Heart right ventricle (tissue), 16 donors: ENCODE results near the gene RASAL2. TPM values are rescaled to one million over a fixed set of nuclear protein-coding genes. Genes with fewer than 3 reads are reported as not detected.

ENCODE experiments used
- ATAC-seq, 8 donors: fragments of 200-7000 bp; cut with Tn5 transposase; one replicate each; pipeline ENCODE4 v1.9.1; 2020; ENCODE audit warnings: mild to moderate bottlenecking in 8 of 8, moderate library complexity in 8 of 8, moderate number of reproducible peaks in 1 of 8
- DNase-seq, 2 donors: peaks; one replicate each; pipeline ENCODE4 v3.0.0-alpha.2; 2020
- H3K27ac ChIP-seq, 10 donors: fragments of 200-600 bp; sonication (generic) in 2 of 10; one replicate each; pipeline versions ENCODE4 v1.5.0 to v1.8.0; 2020 to 2022; ENCODE audit warnings: mild to moderate bottlenecking in 3 of 10
- H3K27me3 ChIP-seq, 7 donors: fragments of 200-600 bp; one replicate each; pipeline ENCODE4 v1.8.0; 2021 to 2022; ENCODE audit warnings: mild to moderate bottlenecking in 2 of 7
- H3K36me3 ChIP-seq, 9 donors: fragments of 200-600 bp; sonication (generic) in 1 of 9; one replicate each; pipeline versions ENCODE4 v1.5.0 to v1.8.0; 2020 to 2022; ENCODE audit warnings: mild to moderate bottlenecking in 2 of 9
- H3K4me1 ChIP-seq, 9 donors: fragments of 200-600 bp; sonication (generic) in 1 of 9; one replicate each; pipeline versions ENCODE4 v1.5.0 to v1.8.0; 2020 to 2022; ENCODE audit warnings: mild to moderate bottlenecking in 4 of 9
- H3K4me3 ChIP-seq, 10 donors: fragments of 200-600 bp; sonication (generic) in 2 of 10; one replicate each; pipeline versions ENCODE4 v1.5.0 to v1.8.0; 2020 to 2022; ENCODE audit warnings: mild to moderate bottlenecking in 7 of 10, moderate library complexity in 2 of 10
- H3K9me3 ChIP-seq, 11 donors: fragments of 200-600 bp in 10 of 11; sonication (generic) in 2 of 11; one replicate each; pipeline versions ENCODE4 v1.5.0 to v1.8.0; 2013 to 2022; ENCODE audit warnings: mild to moderate bottlenecking in 2 of 11, control low read depth in 1 of 11, moderate library complexity in 1 of 11
- CTCF ChIP-seq, 9 donors: fragments of 200-600 bp; sonication (generic) in 2 of 9; IDR thresholded peaks; one replicate each; pipeline versions ENCODE4 v1.5.0 to v1.8.0; 2021 to 2022; ENCODE audit warnings: antibody characterized with exemption in 9 of 9, mild to moderate bottlenecking in 5 of 9, moderate library complexity in 1 of 9
- WGBS, 2 donors: extraction: QIAGEN DNeasy Blood & Tissue Kit; methylation state at CpG; one replicate each; pipeline ENCODE4 v1.1.7; 2013; ENCODE audit warnings: inconsistent platforms in 1 of 2; 5-methylcytosine and 5-hydroxymethylcytosine counted together
- intact Hi-C, 10 donors: fragments of 100-400 bp; cut with DNase I; formaldehyde crosslinking; loops; one replicate each; pipeline versions ENCODE4 v1.11.1 to v1.14.2; 2022
- polyA plus RNA-seq, 2 donors: library from polyadenylated mRNA; stranded (reverse); fragments of 200-250 nt; gene quantifications; one replicate each; pipeline ENCODE4 v1.2.3, GENCODE V29; 2013
- total RNA-seq, 10 donors: library from RNA; stranded (reverse); fragmentation: NEBNext Ultra II Directional in 3 of 10; extraction: Animal tissue kit (Norgen Biotek cat#: 25700) in 3 of 10; gene quantifications; one replicate each; pipeline versions ENCODE4 v1.2.1 to v1.2.4, GENCODE V29; 2021 to 2023
- donor health status: Arrhythmogenic right ventricular cardiomyopathy.
- donor health status: ischemic (EF 13 %, LVEDD 7.1; RV severe dilation, severe dysfunction).
- donor health status: healthy with polysubstance abuse.
- donor health status: DM: no; HTN: yes; CAD: no.
- donor health status: DM: no; HTN: no; CAD: no.
- donor health status: ischemic (EF 25% LVEDD 6.9; RV normal size, moderate dysfunction).
- donor health status: ischemic (EF 25% LVEDD 5.7; RV mildly dilated, moderate dysfunction).
- donor health status: healthy.
- donor health status: DM: yes; HTN: yes; CAD: no.
- donor health status: Ischemic cardiomyopathy.
- donor health status: ischemic (EF 35%, LVEDD 5.7; RV mildly dilated, moderate dysfunction).
- donor health status: nonischemic (EF 11% LVEDD 7.7; RV severe dilation, severe dysfunction).
- donor health status: DM: yes; HTN: yes; CAD: no.
- donor health status: PGD.
- donor health status: ischemic (EF 29% LVEDD 5.4; RV normal size, mild dysfunction).
- donor health status: nonischemic (EF 23%, LVEDD 6.1; RV moderate dilation, normal function).

RASAL2 gene
- total and polyA plus RNA-seq, 12 donors: 3.5 to 59.8 (median 36.2) TPM

- Histone ChIP-seq H3K27ac (no peak overlapping the region), H3K4me1 (peaks cover 0 to 10% (median 3%) of the 10 kb centered on the region in 9 donors), H3K9me3 (no peaks in the 10 kb centered on the region), H3K4me3 (no peak overlapping the region), H3K36me3 (no peaks in the 10 kb centered on the region), H3K27me3 (no peaks in the 10 kb centered on the region)
- TF ChIP-seq CTCF (IDR thresholded peaks at IDR 0.05): no peak
- ATAC-seq (no peak), DNase-seq (no peak)
- intact Hi-C loops: loop anchor here in 4 of 10 donors (5.0 to 10.0 kb wide), 3 partner anchors 218 to 474 kb away; no protein-coding TSS in a partner anchor
- WGBS, 2 donors: 85 to 87% methylated on average over 3 of the region's 3 CpGs
These were observed 436.6 kb downstream of the RASAL2 start for GRCh38 chr1:178530502-178530901.

GRCh38 chr1:178531887-178532286, 438.0 kb downstream of the RASAL2 start:
- intact Hi-C loops: loop anchor here in 5 of 10 donors (2.0 to 10.0 kb wide), 4 partner anchors 219 to 473 kb away; no protein-coding TSS in a partner anchor
- Histone ChIP-seq H3K4me3 (no peak overlapping the region), H3K27ac (no peak overlapping the region), H3K36me3 (no peaks in the 10 kb centered on the region), H3K27me3 (no peaks in the 10 kb centered on the region), H3K4me1 (peaks cover 0 to 20% (median 5%) of the 10 kb centered on the region in 9 donors), H3K9me3 (no peaks in the 10 kb centered on the region)
- no peak for TF ChIP-seq CTCF (IDR thresholded peaks at IDR 0.05)
- DNase-seq: no peak
- peak in 5 of 8 donors; percentile 6 to 48 (median 19) for ATAC-seq
- WGBS, 2 donors: 43 to 48% methylated on average over 10 of the region's 10 CpGs

- Histone ChIP-seq H3K36me3 (no peaks in the 10 kb centered on the region), H3K4me3 (no peak overlapping the region), H3K9me3 (no peaks in the 10 kb centered on the region), H3K27me3 (no peaks in the 10 kb centered on the region), H3K27ac (no peak overlapping the region), H3K4me1 (peaks cover 0 to 24% (median 9%) of the 10 kb centered on the region in 9 donors)
- WGBS, 2 donors: 20 to 21% methylated on average over 13 of the region's 13 CpGs
- intact Hi-C loops: loop anchor here in 5 of 10 donors (2.0 to 10.0 kb wide), 4 partner anchors 220 to 472 kb away; no protein-coding TSS in a partner anchor
- peak; percentile 51 to 78 (median 64) for ATAC-seq
- TF ChIP-seq CTCF (IDR thresholded peaks at IDR 0.05): peak; percentile 81 to 95 (median 91)
- peak; percentile 80 to 86 for DNase-seq
These were observed 438.5 kb downstream of the RASAL2 start for GRCh38 chr1:178532392-178532791.

- H3K27ac ChIP-seq: no peak overlapping the region
- 70 to 77% methylated on average over 9 of the region's 9 CpGs for WGBS, 2 donors
- ATAC-seq (no peak), DNase-seq (no peak)
- H3K27me3 ChIP-seq: no peaks in the 10 kb centered on the region
- H3K9me3 ChIP-seq: no peaks in the 10 kb centered on the region
- H3K4me1 ChIP-seq: peaks cover 0 to 32% (median 15%) of the 10 kb centered on the region in 9 donors
- H3K4me3 ChIP-seq: no peak overlapping the region
- H3K36me3 ChIP-seq: no peaks in the 10 kb centered on the region
- intact Hi-C loops: loop anchor here in 5 of 10 donors (2.0 to 10.0 kb wide), 4 partner anchors 221 to 471 kb away; no protein-coding TSS in a partner anchor
- no peak for TF ChIP-seq CTCF (IDR thresholded peaks at IDR 0.05)
These were observed 439.4 kb downstream of the RASAL2 start for GRCh38 chr1:178533121-178533946.

Other genes with a start within 250 kb of the RASAL2 start
- 1 to 10 TPM in 8 of 10 donors, under 1 TPM in 2; 0.32 to 3.5 (median 1.5) TPM for gene SEC16B, start 124.0 kb upstream of the RASAL2 start, total RNA-seq
- gene SEC16B, start 124.0 kb upstream of the RASAL2 start, polyA plus RNA-seq: 10 to 100 TPM in 1 of 2 donors, under 1 TPM in 1; 0.93 to 19.0 TPM